Hepatocyte (in vitro differentiated cells): ENCODE measurements around the gene NFILZ.

Experiments used
- EZH2phosphoT487 ChIP-seq: fragments of 200-600 bp; sonication (generic); IDR thresholded peaks from one replicate; pipeline ENCODE4 v1.6.1; 2018; ENCODE audit warnings: antibody characterized with exemption, mild to moderate bottlenecking, low read depth, moderate library complexity; ENCODE audit not compliant: unreplicated experiment, severe bottlenecking
- TF ChIP-seq, protein P1 (sequence below): fragments of 200-600 bp; sonication (generic); IDR thresholded peaks from 2 replicates; pipeline ENCODE4 v1.5.1; 2016; ENCODE audit warnings: antibody characterized with exemption, mild to moderate bottlenecking; ENCODE audit not compliant: poor library complexity

- TF ChIP-seq, protein P1, sequence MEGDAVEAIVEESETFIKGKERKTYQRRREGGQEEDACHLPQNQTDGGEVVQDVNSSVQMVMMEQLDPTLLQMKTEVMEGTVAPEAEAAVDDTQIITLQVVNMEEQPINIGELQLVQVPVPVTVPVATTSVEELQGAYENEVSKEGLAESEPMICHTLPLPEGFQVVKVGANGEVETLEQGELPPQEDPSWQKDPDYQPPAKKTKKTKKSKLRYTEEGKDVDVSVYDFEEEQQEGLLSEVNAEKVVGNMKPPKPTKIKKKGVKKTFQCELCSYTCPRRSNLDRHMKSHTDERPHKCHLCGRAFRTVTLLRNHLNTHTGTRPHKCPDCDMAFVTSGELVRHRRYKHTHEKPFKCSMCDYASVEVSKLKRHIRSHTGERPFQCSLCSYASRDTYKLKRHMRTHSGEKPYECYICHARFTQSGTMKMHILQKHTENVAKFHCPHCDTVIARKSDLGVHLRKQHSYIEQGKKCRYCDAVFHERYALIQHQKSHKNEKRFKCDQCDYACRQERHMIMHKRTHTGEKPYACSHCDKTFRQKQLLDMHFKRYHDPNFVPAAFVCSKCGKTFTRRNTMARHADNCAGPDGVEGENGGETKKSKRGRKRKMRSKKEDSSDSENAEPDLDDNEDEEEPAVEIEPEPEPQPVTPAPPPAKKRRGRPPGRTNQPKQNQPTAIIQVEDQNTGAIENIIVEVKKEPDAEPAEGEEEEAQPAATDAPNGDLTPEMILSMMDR: peak; percentile 97
- no peak for TF ChIP-seq EZH2phosphoT487
Observed at GRCh38 chr19:8654591-8655339, 24.3 kb downstream of the NFILZ start.
